ENCODE measurements around the gene NTN3.
"Not testable (repeated sequence)": the region's sequence is repeated elsewhere in the genome, so short reads cannot be mapped to it uniquely, and the experiment has no call there.

The NTN3 gene

GRCh38 chr16:2479996-2480395, 8.9 kb downstream of the NTN3 start:
- DNase-seq (ENCODE audit: low read depth in 2 of 2): not testable (repeated sequence)

GRCh38 chr16:2480948-2481347, 9.9 kb downstream of the NTN3 start:
- DNase-seq (ENCODE audit: low read depth in 2 of 2): no peak

DNA sequence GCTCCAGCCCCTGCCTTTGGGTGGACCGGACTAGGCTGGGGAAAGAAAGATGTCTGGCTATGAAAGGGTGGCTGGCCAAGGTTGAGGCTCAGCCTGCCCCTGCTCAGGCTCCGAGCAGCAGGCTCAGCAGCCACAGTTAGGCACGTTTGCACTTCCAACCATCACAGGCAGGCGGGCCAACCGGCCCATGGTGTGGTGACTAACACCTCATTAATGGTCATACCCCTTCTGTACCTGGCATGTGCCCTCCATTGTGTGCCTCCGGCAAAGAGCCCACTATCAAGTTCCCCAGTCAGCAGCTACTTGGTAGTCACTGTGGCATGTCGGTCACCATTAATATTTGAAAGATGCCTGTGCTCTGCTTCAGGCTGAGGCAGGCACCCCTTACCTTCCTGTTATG, 10.6 kb downstream of the NTN3 start:
- no peak for DNase-seq (ENCODE audit: low read depth in 2 of 2)

DNA sequence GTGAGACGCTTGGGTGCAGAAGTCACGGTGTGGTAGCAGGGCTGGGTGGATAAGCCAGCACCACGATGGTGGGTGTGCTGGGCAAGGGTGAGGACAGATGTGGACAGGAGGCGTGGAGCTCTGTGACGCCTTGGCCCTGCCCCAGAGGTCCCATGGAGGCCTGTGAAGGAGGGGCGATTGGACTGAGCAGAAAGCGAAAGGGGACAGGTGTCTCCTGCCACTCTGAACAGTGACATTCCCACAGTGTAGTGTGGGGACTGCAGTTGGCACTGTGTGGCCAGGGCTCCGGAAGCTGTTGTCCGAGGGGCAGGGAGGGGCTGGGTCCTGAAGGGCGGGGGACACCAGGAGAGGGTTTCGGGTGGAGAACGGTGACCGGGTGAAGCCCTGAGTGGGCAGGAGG, 11.2 kb downstream of the NTN3 start:
- no peak for DNase-seq (ENCODE audit: low read depth in 2 of 2)

DNA sequence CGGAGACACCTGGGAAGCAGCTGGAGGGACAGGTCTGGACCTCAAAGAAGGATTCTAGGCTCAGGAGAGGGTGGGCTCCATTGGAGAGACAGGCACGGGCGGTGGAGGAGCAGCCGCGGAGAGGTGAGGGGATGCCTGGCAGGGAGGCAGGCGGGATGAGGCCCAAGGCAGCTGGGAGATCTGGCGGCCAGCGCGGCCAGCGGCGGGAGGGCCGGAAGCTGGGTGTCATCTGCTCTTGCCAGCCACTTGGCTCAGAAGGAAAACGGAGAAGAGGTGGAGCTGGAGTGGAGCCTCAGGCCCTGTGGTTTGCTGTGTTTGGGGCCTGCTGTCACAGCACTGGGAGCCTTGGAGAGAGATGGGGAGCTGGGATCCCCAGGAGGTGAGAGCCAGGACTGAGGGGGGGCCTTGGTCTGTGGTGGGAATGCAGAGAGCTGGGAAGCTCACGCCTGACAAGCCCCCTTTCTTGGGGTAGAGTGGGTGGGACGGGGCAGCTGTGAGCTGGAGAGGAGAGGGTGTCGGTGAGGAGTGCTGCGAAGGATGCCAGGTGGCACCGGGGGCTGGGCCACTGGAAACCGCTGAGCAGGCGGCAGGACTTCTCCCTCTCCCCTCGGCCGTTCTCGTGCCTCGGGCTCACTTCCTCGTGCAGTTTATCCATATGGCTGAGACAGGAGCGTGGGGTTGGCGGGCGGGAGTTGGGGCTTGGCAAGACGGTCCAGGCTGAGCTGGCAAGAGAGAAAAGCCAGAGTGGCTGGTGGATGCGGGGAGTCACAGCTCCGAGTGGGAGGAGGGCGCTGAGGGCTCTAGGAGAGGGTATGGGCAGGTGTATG, 11.8 kb downstream of the NTN3 start:
- DNase-seq (ENCODE audit: low read depth in 2 of 2): no peak

GRCh38 chr16:2483939-2484897, 13.1 kb downstream of the NTN3 start:
- no peak for DNase-seq (ENCODE audit: low read depth in 2 of 2)

GRCh38 chr16:2484898-2485508, 13.9 kb downstream of the NTN3 start:
- no peak for DNase-seq (ENCODE audit: low read depth in 2 of 2)

- no peak for DNase-seq (ENCODE audit: low read depth in 2 of 2)
Measured at GRCh38 chr16:2485811-2486507, 14.9 kb downstream of the NTN3 start.

- peak; percentile 54 to 58 for DNase-seq (ENCODE audit: low read depth in 2 of 2)
Measured at GRCh38 chr16:2486645-2487516, 15.8 kb downstream of the NTN3 start.

GRCh38 chr16:2487517-2487842, 16.4 kb downstream of the NTN3 start:
- no peak for DNase-seq (ENCODE audit: low read depth in 2 of 2)

- no peak for DNase-seq (ENCODE audit: low read depth in 2 of 2)
Measured at GRCh38 chr16:2487903-2488531, 16.9 kb downstream of the NTN3 start.

DNA sequence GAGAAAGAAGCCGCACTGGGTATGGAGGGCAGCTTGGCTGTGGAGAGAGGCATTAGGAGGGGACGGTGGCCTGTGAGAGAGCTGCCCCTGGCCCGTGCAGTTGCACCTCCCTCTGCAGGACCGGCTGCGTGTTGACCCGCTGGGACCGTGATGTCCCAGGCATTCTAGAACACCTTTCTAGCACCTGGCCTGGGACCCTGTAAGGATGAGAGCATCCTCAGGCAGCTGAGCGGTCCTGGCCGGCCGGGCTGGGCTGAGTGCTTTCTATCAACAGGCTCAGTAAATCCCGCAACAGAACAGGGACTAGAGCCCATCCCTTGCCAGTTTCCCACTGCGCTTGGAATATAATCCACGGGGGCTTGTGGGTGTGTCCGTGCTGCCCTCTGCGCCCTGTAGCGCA, 18.5 kb downstream of the NTN3 start:
- DNase-seq (ENCODE audit: low read depth in 2 of 2): no peak

DNA sequence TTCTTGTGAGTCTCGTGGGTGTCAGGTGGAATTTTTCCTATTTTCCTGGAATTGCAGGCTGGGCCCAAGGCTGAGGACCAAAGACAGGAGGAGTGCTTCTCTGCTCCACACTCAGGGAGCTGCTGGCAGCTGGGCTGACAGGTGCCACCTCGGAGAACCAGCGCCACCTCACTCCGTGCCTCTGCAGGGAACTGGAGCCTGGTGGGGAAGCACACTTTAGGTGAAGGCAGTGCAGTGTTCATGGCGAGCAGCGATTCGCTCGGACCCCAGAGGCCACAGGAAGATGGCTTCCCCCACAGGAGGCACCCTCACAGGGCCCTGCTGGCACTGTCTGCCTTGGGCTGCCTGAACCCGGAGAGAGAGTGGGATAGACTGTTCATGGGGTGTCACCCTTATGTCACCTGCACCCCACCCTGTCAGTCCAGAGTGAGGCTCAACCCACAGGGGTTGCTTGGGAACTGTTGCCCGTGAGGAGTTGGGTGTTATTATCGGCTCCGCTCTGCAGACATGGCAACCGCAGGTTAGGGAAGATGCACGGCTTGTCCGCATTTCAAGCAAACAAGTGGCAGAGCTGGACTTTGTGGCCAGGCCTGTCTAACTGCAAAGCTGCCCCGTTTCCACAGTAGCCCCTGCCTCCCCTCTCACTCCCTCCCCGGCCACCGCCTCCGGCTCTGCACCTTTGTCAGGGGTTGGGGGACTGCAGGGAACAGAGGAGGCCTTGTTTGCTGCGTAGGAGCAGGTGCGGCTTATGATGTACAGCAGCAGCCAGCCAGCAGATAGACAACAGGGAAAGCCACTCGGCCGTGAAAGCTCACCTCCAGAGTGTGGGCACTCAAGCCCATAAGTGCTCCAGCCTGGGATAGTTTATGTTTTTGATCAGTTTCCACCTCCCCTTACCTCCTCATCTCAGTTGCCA, 19.4 kb downstream of the NTN3 start:
- DNase-seq (ENCODE audit: low read depth in 2 of 2): no peak

DNA sequence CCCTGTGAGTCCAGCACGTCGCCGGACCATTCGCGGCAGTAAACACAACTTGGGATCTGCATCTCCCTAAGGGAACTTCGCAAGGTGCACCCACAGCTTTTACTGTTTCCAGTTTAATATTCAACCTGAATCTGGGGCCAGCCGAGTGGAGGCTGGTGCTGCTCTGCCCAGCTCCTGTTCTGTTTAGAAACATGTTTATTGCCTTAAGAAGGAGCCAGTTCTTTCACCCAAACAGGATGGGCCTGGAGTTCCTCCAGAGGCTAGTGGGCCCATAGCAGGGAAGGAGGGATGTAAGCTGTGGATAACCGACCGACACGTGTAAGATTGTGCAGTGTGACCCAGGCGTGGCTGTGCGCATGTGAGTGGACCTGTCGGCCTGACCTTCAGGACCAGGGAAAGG, 21.2 kb downstream of the NTN3 start:
- DNase-seq (ENCODE audit: low read depth in 2 of 2): no peak

- DNase-seq (ENCODE audit: low read depth in 2 of 2): no peak
Measured at GRCh38 chr16:2493605-2494004, 22.5 kb downstream of the NTN3 start.

DNA sequence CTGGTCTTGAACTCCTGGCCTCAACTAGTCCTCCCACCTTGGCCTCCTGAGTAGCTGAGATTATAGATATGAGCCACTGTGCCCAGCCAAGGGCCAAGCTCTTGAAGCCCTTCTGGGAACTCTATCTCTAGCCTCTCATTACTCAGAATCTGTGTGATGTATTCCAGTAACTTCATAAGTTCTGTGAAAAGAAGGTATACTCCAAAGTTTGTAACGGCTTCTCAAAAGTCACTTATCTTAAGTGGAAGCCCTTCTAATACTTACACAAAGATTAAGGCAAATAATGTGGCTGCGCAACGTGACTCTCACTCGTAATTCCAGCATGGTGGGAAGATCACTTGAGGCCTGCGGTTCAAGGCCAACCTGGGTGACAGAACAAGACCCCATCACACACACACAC, 23.5 kb downstream of the NTN3 start:
- no peak for DNase-seq (ENCODE audit: low read depth in 2 of 2)

GRCh38 chr16:2495041-2495440, 23.9 kb downstream of the NTN3 start:
- no peak for DNase-seq (ENCODE audit: low read depth in 2 of 2)

GRCh38 chr16:2496223-2497115, 25.4 kb downstream of the NTN3 start:
- no peak for DNase-seq (ENCODE audit: low read depth in 2 of 2)
